Measurements from ENCODE around the gene UNKL.
A peak's percentile ranks its signal among the peaks of the same experiment; 100 is the strongest.

Gene UNKL

DNA sequence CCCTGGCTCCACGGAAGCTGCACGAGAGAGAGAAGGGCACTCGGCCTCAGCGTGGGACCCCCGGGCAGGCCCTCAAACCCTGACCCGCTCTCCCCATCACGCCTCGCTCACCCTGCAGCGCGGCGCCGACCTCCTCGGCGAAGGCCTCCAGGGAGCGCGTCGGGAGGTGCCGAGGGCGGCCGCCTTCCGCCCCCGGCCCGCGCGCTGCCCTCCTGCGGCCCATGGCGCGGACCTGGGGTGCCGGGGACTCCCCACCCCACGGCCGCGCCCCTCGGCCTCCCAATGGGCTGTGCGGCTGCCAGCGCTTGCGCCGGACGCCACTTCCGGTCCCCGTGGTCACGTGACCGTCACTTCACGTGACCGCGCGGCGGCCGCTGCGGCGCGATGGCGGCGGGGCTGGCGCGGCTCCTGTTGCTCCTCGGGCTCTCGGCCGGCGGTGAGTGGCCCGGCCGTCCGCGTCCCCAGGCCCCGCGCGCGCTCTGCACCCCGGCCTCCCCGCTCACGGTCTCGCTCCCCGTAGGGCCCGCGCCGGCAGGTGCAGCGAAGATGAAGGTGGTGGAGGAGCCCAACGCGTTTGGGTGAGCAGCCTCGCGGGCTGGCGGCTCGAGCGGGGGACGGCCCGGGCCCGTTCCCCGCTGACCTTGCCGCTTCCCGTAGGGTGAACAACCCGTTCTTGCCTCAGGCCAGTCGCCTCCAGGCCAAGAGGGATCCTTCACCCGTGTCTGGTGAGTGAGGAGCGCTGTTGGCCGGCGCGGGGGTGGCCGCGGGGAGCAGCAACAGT, 62.7 kb downstream of the UNKL start, which contains the start of the genes GNPTG and TSR3:
Gene GNPTG (plus strand): TSS at position 350 of the 781 bp plus-strand sequence. CDS start 35 bp downstream, at position 385.
Gene TSR3 (minus strand): TSS at position 297 of the 781 bp plus-strand sequence. CDS start 74 bp downstream, at position 223.
- peak; percentile 81 for DNase-seq (ENCODE audit: low spot score)

DNA sequence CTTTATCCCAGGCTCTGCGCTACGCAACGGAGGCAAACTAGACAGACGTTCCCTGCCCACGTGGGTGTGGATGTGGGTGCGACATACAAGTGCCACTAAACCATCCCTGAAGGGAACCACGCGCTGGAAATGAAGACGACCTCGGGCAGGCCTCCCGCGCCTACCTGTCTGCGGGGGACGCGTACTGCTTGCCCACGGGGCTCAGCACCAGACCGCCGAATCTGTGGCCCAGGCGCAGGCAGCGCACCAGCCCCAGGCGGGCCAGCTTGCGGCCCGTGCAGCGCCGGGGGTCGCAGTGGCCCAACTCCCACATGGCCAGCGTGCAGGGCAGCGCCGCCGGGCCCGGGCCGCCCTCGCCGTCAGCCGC, 63.3 kb downstream of the UNKL start:
- DNase-seq (ENCODE audit: low spot score) = no peak

DNA sequence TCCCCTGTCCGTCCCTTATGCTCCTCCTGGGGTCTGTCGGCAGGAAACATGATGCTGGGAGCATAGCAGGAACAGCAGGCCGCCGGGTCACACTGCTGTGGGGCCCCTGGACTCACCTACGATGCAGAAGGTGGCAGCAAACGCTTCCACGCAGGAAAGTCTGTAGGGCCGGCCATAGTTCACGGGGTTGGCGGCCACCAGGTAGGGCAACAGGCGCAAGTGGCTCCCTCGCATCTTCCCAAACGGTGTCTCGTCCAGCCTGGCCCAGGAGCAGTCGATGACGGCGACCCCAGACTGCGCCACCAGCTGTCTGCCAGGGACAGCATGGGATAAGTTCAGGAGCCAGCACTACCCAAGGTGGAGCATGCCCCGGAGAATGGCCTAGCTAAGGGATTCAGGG, 63.8 kb downstream of the UNKL start:
- DNase-seq (ENCODE audit: low spot score) = no peak

DNA sequence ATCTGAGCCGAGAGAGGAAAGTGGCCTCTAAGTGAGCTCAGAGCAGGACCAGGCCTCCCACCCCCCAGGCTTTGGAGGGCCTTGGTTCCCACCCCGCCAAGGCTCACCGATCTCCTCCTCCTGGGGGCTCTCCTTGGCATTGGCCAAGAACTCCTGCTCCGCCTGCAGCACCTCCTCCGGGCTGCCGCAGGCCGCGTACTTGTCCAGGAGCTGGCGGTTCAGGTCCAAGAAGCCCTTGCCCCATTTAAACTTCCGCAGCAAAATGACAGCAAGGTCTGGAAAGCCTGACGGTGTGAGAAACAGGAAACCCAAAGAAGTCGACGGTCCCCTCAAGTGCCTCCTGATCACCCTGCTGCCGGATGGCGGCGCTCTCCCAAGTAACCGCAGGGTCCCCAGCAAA, 64.6 kb downstream of the UNKL start:
- DNase-seq (ENCODE audit: low spot score) = no peak

DNA sequence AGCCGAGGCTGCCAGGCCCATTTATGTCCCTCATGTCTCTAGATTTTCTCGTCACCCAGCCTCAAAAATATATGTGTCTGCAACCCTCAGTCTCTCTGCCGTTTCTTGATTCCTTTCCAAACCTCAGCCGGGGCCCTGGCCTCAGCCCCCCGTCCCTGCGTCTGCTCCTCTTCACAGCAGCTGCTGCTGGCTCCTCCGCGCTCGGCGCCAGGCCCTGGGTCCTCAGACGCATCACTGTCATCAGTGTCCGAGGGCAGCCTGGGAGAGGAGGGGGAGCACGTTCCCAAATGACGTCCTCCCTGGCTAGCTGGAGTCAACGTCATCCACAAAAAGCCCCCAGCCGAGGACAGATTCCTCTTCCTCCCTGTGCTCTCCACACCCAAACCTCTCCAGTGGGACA, 65.2 kb downstream of the UNKL start:
- no peak for DNase-seq (ENCODE audit: low spot score)

DNA sequence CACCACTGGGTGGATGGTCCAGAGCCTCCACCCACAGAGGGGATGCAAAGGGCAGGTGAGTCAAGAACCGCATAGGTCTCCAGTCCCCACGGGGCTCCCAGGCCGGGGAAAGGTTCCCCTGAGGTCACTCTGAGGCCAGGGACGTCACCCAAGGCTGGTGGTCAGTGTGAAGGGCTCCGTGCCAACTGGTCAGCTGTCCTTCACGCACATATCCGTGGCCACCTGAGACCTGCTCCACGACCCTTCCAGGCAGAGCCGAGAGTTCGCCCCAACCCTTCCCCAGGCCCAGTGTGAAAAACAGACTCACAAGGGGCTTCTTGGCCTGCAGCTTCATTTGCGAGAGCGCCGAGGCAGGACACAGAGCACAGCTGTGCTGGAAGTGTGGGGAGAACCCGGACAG, 65.6 kb downstream of the UNKL start:
- no peak for DNase-seq (ENCODE audit: low spot score)

DNA sequence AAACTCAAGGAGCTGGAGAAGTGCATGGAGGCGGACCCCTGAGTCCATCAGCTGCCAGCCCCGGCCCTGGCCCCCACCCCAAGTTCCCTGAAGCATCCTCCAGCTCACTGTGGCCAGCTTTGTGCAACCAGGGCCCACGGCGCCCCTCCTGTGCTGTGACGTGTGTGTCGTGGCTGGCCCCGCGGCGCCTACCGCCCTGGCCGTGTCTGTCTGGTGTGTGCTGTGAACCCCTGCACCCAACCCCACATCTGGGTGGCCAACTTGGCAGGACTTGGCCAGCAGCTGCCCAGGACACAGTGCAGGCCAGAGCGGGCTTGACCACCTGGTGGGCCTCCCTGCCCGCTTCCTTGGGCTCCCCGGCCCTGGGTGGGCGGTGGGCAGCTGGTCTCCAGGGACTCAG, 66.1 kb downstream of the UNKL start:
- DNase-seq (ENCODE audit: low spot score) = no peak

DNA sequence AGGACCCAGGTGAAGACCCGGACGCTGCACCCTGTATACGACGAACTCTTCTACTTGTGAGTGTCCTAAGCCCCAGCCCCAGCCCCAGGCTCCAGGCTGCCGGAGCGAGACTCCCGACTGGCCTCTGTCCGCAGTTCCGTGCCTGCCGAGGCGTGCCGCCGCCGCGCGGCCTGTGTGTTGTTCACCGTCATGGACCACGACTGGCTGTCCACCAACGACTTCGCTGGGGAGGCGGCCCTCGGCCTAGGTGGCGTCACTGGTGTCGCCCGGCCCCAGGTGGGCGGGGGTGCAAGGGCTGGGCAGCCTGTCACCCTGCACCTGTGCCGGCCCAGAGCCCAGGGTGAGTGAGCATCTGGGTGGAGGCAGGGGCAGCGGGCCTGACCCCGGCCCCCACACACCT, 66.5 kb downstream of the UNKL start:
- DNase-seq (ENCODE audit: low spot score) = no peak

DNA sequence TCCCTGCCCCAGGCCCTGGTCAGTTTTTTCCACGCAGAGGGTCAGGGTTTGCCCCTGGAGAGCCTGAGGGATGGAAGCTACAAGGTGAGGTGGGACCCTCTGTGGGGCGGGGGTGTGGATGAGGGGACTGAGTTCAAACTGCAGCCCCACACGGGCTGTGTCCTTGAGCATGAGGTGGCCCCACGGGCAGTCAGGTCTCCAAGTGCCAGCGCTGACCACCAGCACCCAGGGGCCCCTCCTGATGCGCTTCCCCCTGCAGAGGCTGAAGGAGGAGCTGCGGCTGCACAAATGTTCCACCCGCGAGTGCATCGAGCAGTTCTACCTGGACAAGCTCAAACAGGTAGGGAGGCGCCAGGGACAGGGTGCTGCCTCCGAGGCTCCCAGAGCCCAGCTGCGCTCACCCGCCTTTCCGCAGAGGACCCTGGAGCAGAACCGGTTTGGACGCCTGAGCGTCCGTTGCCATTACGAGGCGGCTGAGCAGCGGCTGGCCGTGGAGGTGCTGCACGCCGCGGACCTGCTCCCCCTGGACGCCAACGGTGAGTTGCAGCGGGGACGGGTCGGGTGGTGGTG, 67.1 kb downstream of the UNKL start:
- no peak for DNase-seq (ENCODE audit: low spot score)

DNA sequence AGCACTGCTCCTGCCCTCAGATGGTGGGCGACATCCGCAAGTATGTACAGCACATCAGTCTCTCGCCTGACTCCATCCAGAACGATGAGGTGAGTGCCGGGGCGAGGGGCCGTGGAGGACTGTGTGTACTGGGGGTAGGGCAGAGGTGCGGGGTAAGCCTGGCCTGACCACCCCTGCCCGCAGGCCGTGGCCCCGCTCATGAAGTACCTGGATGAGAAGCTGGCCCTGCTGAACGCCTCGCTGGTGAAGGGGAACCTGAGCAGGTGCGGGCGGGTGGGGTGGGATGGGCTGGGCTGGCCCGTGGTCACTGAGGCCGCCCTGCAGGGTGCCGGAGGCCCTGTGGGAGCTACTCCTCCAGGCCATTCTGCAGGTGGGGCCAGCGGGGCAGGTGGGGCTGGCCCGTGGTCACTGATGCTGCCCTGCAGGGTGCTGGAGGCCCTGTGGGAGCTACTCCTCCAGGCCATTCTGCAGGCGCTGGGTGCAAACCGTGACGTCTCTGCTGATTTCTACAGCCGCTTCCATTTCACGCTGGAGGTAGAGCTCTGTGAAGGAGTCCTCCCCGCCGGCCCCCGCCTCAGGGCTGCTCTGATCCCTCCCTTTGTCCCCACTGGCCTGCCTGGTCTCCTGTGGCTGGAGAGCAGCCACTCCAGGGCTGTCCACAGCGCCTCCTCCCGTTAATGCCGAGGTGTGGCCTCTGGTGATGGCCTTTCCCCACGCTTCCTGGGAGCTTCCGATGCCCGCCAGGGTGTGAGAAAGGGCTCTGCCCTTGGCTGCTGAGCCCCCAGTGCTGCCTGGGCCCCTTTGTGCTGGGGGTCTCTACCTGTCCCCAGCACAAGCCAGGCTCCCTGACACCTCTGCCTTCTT, 67.8 kb downstream of the UNKL start:
- no peak for DNase-seq (ENCODE audit: low spot score)

DNA sequence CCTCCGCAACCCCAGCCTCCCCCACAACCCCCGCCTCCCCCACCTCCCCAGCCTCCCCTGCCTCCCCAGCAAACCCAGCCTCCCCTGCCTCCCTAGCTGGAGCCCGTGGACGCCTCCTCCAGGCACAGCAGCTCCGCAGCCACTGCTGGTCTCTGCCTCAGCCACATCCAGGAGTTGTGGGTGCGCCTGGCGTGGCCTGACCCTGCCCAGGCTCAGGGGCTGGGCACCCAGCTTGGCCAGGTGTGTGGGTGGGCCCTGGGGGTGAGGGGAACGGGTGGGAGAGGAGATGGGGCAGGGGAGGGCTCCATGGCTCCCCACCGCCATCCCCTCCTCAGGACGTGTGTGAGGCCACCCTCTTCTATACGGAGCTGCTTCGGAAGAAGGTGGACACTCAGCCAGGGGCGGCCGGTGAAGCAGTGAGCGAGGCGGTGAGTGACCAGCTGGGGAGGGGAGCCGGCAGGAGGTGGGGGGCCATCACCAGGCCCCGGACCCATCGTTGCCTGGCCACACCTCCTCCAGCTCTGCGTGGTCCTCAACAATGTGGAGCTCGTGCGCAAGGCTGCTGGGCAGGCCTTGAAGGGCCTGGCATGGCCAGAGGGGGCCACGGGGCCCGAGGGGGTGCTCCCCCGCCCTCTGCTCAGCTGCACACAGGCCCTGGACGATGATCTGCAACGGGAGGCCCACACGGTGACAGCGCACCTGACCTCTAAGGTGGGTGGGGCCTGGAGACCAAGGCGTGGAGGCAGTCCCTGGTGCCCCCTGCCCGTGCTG, 68.7 kb downstream of the UNKL start:
- DNase-seq (ENCODE audit: low spot score) = no peak

DNA sequence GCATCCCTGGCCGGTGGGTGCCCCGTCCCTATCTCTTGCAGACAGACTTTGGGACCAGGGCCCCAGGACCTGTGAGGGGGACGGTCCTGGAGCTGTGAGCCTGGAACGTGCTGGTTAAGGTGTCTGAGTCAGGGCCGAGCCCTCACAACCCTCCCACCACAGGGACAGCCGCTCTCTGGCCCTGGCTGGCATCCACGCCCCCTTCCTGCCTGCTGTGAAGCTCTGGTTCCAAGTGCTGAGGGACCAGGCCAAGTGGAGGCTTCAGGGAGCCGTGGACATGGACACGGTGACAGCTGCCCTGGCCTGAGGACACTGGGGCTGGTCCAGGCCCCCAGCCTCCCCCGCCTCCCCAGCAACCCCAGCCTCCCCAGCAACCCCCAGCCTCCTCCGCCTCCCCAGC, 69.4 kb downstream of the UNKL start:
- DNase-seq (ENCODE audit: low spot score) = no peak

DNA sequence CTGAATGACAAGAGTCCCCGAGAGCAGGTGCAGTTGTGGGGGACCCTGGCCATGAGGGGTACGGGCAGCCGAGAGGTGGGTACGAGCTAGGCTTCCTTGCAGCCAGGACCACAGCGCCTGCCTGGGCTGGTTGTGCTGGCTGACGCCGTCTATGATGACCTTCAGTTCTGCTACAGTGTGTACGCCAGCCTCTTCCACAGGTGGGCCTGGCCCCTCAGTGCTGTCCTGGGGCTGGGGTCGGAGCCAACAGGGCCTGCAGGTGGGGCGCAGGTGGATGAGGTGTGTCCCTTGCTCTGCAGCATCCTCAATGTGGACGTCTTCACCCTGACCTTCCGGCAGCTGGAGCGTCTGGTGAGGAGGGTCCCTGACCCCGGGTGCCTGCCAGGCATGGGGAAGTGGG, 70.0 kb downstream of the UNKL start:
- no peak for DNase-seq (ENCODE audit: low spot score)

DNA sequence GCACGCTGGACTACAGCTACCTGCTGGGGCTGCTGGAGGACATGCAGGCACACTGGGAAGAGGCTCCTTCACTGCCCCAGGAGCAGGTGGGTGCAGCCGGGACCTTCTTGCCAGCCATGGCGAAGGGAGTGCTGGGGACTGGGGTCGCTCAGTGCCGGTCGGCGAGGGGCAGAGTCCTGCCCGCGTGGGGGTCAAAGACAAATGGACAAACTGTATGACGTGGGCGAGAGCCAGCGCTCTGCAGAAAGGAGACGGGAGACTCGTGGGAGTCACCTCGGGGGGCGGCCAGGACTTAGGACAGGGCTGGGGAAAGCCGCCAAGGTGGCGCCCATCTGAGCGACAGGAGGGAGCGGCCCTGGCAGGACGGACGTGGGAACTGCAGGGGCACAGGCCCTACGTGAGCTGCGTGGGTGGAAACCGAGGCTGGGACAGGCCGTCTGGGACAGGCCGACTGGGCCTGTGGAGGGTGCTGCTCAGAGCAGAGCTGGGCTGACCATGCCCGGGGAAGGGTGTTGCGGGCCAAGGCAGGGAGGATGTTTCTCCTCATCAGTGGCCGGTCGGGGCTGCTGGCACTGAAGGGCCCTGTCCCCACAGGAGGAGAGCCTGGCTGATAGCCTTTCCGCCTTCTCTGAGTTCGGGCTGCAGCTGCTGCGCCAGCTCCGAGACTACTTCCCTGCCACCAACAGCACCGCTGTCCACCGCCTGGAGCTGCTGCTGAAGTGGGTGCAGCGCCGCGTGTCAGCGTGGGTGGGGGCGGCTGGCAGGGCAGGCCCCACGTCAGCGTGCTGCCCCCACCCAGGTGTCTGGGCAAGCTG, 70.9 kb downstream of the UNKL start:
- DNase-seq (ENCODE audit: low spot score) = no peak

DNA sequence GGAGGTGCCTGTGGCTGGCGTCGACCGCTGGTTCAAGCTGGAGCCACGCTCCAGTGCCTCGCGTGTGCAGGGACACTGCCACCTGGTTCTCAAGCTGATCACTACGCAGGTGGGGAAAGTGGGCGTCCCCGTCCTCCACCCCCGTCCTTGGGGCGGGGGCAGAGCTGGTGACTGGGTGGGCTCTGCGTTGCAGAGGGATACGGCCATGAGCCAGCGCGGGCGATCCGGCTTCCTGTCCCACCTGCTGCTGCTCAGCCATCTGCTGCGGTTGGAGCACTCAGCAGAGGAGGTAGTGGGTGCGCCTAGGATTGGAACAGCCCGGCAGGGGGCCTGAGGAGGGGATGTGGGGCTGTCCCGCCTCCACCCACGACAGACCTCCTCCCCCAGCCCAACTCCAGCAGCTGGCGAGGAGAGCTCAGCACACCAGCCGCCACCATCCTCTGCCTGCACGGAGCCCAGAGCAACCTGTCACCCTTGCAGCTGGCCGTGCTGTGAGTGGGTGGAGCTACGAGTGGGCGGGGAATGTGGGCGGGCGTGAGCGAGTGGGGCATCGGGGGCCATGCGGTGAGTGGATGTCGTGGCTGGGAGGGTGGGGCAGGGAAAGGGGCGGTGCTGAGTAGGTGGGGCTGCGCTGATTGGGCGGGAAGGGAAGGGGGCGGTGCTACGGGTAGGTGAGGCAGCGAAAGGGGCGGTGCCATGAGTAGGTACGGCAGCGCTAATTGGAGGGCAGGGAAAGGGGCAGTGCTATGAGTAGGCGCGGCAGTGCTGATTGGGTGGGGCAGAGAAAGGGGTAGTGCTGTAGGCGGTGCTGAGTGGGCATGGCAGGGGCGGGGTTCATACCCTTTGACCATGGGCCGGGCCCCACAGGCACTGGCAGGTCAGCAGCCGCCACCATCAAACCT, 71.7 kb downstream of the UNKL start:
- DNase-seq (ENCODE audit: low spot score) = peak; percentile 71

DNA sequence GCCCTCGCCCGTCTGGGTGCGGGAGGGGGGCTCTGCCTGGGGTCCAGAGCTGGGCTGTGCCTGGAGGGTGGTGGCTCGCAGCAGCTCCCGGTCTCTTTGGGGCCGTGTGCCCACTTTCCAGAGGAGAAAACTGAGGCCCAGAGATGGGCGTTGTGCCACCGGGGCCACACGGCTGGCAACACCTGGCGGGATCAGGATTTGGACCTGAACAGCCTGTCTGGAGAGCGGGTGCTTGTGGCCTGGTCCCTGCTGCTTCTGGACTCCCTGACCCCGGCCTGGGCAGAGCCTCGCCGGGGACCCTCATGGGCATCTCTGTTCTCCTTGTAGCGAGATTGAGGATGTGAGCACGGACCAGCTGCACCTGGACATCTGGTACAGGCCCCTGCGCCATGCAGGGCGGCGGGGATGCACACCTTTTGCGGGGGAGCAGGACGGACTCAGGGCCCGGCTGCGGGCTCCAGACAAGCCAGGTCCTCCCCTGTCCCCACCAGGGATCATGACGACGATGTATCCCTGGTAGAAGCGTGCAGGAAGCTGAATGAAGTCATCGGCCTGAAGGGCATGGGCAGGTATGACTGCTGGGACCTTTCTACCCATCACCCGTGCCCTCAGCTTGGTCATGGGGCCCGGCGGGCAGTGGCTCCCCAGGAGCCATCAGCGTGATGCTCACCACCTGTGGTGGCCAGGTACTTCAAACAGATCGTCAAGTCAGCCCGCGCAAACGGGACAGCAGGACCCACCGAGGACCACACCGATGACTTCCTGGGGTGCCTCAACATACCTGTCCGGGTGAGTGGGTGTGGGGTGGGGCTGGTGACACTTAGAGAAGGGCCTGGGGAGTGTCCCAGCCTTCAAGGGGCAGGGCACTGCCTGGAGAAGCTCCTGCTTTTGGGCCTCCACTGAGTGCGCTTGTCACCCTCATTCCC, 72.7 kb downstream of the UNKL start:
- no peak for DNase-seq (ENCODE audit: low spot score)

DNA sequence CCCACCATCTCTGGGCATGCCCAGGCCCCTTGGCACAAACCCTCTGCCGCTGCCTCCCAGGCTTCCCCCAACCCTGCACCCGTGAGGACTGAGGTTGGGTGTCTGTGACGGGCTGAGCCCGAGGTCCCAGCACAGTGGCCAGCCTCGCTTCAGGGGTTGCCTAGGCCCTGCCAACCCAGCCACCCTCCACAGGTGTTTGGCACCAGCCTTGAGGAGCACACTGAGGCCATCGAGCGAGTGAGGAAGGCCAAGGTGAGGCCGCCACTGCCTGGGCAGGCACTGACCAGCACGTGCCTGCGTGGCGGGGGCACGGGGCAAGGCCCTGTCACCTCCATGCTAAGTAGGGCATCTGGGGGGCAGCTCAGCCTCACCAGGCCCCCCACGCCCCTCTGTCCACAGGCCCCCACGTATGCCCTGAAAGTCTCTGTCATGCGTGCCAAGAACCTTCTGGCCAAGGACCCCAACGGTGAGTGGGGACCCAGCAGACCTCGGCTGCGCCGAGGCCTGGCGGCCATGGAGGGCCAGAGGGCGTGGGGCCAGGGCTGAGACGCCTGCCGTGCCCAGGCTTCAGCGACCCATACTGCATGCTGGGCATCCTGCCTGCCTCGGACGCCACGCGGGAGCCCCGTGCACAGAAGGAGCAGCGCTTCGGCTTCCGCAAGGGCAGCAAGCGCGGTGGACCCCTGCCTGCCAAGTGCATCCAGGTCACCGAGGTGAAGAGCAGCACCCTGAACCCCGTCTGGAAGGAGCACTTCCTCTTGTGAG, 73.6 kb downstream of the UNKL start:
- DNase-seq (ENCODE audit: low spot score) = no peak
